CD4-positive, alpha-beta T cell treated with Interleukin-4 for 1 hour (primary cell): ENCODE data around the gene LGI4.

Experiments used
- DNase-seq, 2 donors: peaks; one replicate each; pipeline ENCODE4 v3.0.0-alpha.2; 2020 to 2022

LGI4 gene

GRCh38 chr19:35134601-35135242 is at the start of gene LGI4:
TSS of gene LGI4 (minus strand) at chr19:35135059. CDS start at chr19:35134680, 379 bp downstream.
- no peak for DNase-seq

GRCh38 chr19:35184267-35184666 is 49.4 kb upstream of the LGI4 start:
- no peak for DNase-seq

- no peak for DNase-seq
These were observed 46.5 kb upstream of the LGI4 start for GRCh38 chr19:35181387-35181786.

GRCh38 chr19:35179830-35180229 is 45.0 kb upstream of the LGI4 start:
- DNase-seq, result no peak

GRCh38 chr19:35178701-35179100 is 43.8 kb upstream of the LGI4 start:
- no peak for DNase-seq

- DNase-seq, result no peak
These were observed 42.8 kb upstream of the LGI4 start for GRCh38 chr19:35177377-35178274.

GRCh38 chr19:35176181-35176570 is 41.3 kb upstream of the LGI4 start:
- no peak for DNase-seq

- DNase-seq, result no peak
These were observed 39.4 kb upstream of the LGI4 start for GRCh38 chr19:35174226-35174625.

GRCh38 chr19:35171730-35172129 is 36.9 kb upstream of the LGI4 start:
- peak in 1 of 2 donors; percentile 18 for DNase-seq

GRCh38 chr19:35170359-35171061 is 35.7 kb upstream of the LGI4 start:
- DNase-seq, result no peak

GRCh38 chr19:35169221-35169995 is 34.5 kb upstream of the LGI4 start:
- no peak for DNase-seq

- no peak for DNase-seq
These were observed 33.3 kb upstream of the LGI4 start for GRCh38 chr19:35168196-35168595.

- no peak for DNase-seq
These were observed 32.6 kb upstream of the LGI4 start for GRCh38 chr19:35167251-35168119.

GRCh38 chr19:35166100-35167063 is 31.5 kb upstream of the LGI4 start:
- DNase-seq, result no peak

GRCh38 chr19:35165200-35166058 is 30.6 kb upstream of the LGI4 start:
- DNase-seq, result no peak

- no peak for DNase-seq
These were observed 29.6 kb upstream of the LGI4 start for GRCh38 chr19:35164418-35164817.

- no peak for DNase-seq
These were observed 27.8 kb upstream of the LGI4 start for GRCh38 chr19:35162471-35163326.

- no peak for DNase-seq
These were observed 26.5 kb upstream of the LGI4 start for GRCh38 chr19:35161434-35161743.
